ENCODE measurements around the gene MFSD2B. TPM values are rescaled to one million over a fixed set of nuclear protein-coding genes. Genes with fewer than 3 reads are reported as not detected.

The MFSD2B gene, protein sequence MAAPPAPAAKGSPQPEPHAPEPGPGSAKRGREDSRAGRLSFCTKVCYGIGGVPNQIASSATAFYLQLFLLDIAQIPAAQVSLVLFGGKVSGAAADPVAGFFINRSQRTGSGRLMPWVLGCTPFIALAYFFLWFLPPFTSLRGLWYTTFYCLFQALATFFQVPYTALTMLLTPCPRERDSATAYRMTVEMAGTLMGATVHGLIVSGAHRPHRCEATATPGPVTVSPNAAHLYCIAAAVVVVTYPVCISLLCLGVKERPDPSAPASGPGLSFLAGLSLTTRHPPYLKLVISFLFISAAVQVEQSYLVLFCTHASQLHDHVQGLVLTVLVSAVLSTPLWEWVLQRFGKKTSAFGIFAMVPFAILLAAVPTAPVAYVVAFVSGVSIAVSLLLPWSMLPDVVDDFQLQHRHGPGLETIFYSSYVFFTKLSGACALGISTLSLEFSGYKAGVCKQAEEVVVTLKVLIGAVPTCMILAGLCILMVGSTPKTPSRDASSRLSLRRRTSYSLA
- 0.28 and 0.82 TPM in 2 replicates for total RNA-seq
- 0.18 and 0.29 TPM in 2 replicates for polyA plus RNA-seq
- 0.21 and 0.35 TPM in 2 replicates for polyA plus RNA-seq (2011; cell fraction: cytosol; rRNA removed)
- 0.41 and 0.57 TPM in 2 replicates for polyA plus RNA-seq (2011; cell fraction: nucleus; rRNA removed)
- 0.55 and 0.65 TPM in 2 replicates for polyA plus RNA-seq (2012)
- 0.46 and 0.64 TPM in 2 replicates for polyA minus RNA-seq
- not detected for polyA minus RNA-seq (2011; cell fraction: cytosol; rRNA and poly(A)+ RNA removed)
- polyA minus RNA-seq (2011; cell fraction: nucleus; rRNA and poly(A)+ RNA removed): 0.29 TPM in 1 of 2 replicates, not detected in the other
- percentile 31 among the genes with signal in this experiment for Bru-seq, nascent RNA
- percentile 47 among the genes with signal in this experiment for BruChase-seq, experiment 1, labeled RNA remaining after a 6-hour chase
- percentile 43 among the genes with signal in this experiment for BruChase-seq, experiment 2, labeled RNA remaining after a 2-hour chase
- long read RNA-seq, partial matches to known transcripts: 0 of 4 reads
- long read RNA-seq, other reads (novel, unspliced or antisense): 4 of 4 reads

- CTCF ChIA-PET: interaction anchor here (0.6 to 1.4 kb wide), 3 partner anchors 12 to 37 kb away, joined by 3 to 4 read pairs (median 3); partner anchors contain the start of gene WDCP
- DNase-seq (ENCODE audit: low read depth, low spot score) (no peak), FAIRE-seq (peak; percentile 62)
- Histone ChIP-seq H3K9ac (replicated peaks; ENCODE audit: extremely low read depth, insufficient read depth, low read length) (peak within 1 kb of the TSS; percentile 56), H3K27me3 (ENCODE audit: control insufficient read depth in 2 of 2, insufficient read depth in 2 of 2, low read length in 2 of 2) (no peaks in the 10 kb centered on the region), H4K20me1 (replicated peaks; ENCODE audit: control insufficient read depth, extremely low read depth, insufficient read depth, low read length) (no peaks in the 10 kb centered on the region), H3K36me3 (ENCODE audit: control insufficient read depth in 2 of 2, extremely low read depth in 1 of 2, insufficient read depth in 2 of 2, low read length in 2 of 2) (no peaks in the 10 kb centered on the region), H3K27ac (ENCODE audit: insufficient read depth, low read depth, low read length) (no peak within 1 kb of the TSS), H3K9me1 (replicated peaks; ENCODE audit: control insufficient read depth, extremely low read depth, insufficient read depth, low read length) (no peaks in the 10 kb centered on the region), H2AFZ (ENCODE audit: low read depth, low read length) (peak within 1 kb of the TSS; percentile 88), H3K4me1 (ENCODE audit: control insufficient read depth, extremely low read depth, insufficient read depth, low read length) (peaks cover 9% of the 10 kb centered on the region), H3K79me2 (ENCODE audit: control insufficient read depth, insufficient read depth, low read length) (no peaks in the 10 kb centered on the region), H3K9me3 (replicated peaks; ENCODE audit: control insufficient read depth, insufficient read depth, low read length) (no peaks in the 10 kb centered on the region), H3K4me3 (replicated peaks in 1 of 3; ENCODE audit: insufficient read depth in 1 of 3, low read depth in 1 of 3, low read length in 3 of 3) (peak within 1 kb of the TSS; percentile 28 to 50 (median 40)), H3K4me2 (ENCODE audit: insufficient read depth, low read length) (peak within 1 kb of the TSS; percentile 68)
- POLR2A ChIA-PET: interaction anchor here (0.6 kb wide), 1 partner anchor 67 kb away, joined by 5 read pairs; the partner anchor contains the start of gene SF3B6
- intact Hi-C loops (cut with micrococcal nuclease) (no loop called here), dilution Hi-C loops (cut with MboI; ENCODE audit: extremely low pct_ligation_motif_present, low sequenced_read_pairs) (no loop called here)
- BruUV-seq (replicated peaks): no TSS peak
- TF ChIP-seq EZH2 (IDR thresholded peaks at IDR 0.05; ENCODE audit: borderline replicate concordance, low read depth, low read length, severe bottlenecking): no peak
- no peak for TF ChIP-seq POLR2A (IDR thresholded peaks at IDR 0.05; ENCODE audit: low read depth, low read length)
- no peak for TF ChIP-seq MAX (IDR thresholded peaks at IDR 0.05; ENCODE audit: insufficient read depth, insufficient read length)
- TF ChIP-seq FOS (IDR thresholded peaks at IDR 0.05; ENCODE audit: borderline replicate concordance, insufficient read depth, low read length): no peak
- no peak for TF ChIP-seq GATA2 (IDR thresholded peaks at IDR 0.05; ENCODE audit: insufficient read depth, insufficient read length, low read depth, low read length)
- TF ChIP-seq CTCF (IDR thresholded peaks at IDR 0.05; ENCODE audit: extremely low read depth in 1 of 2, insufficient read depth in 1 of 2, low read depth in 1 of 2, low read length in 2 of 2): no peak
- TF ChIP-seq JUN (IDR thresholded peaks at IDR 0.05; ENCODE audit: borderline replicate concordance, insufficient read depth, insufficient read length, low read depth): no peak
- no peak for TF ChIP-seq MYC (IDR thresholded peaks at IDR 0.05; ENCODE audit: low read depth, low read length)
- TF ChIP-seq POLR2AphosphoS5 (IDR thresholded peaks at IDR 0.05; ENCODE audit: insufficient read depth, low read depth, low read length): no peak
Measured at GRCh38 chr2:24009680-24010476, at the start of gene MFSD2B. TSS of gene MFSD2B (plus strand) at chr2:24010085. CDS start at chr2:24010097, 12 bp downstream.
